ENCODE results near the gene CCDC142. TPM values are rescaled to one million over a fixed set of nuclear protein-coding genes. Genes with fewer than 3 reads are reported as not detected.

Gene CCDC142
- total and polyA plus RNA-seq, 9 of the 15 experiments (the other 6 are each of a cell fraction or from before 2014, with no cell fraction given) = 0.55 to 11.7 (median 7.2) TPM

- TF ChIP-seq FOXP4 (CRISPR knock-in tag; IDR thresholded peaks at IDR 0.05; ENCODE audit: borderline replicate concordance) = no peak
- peak; percentile 93 for TF ChIP-seq POLR2AphosphoS5 (IDR thresholded peaks at IDR 0.05; ENCODE audit: control insufficient read depth, insufficient read depth, low read depth, low read length)
- no peak for TF ChIP-seq PREB (CRISPR knock-in tag; IDR thresholded peaks at IDR 0.05)
- TF ChIP-seq KAT7 (CRISPR knock-in tag; IDR thresholded peaks at IDR 0.05; ENCODE audit: borderline replicate concordance) = no peak; the same call in 1 of the 2 replicates
- TF ChIP-seq CREB5 (CRISPR knock-in tag; IDR thresholded peaks at IDR 0.05) = no peak
- TF ChIP-seq PHF20 (IDR thresholded peaks at IDR 0.05; ENCODE audit: partially characterized antibody) = peak; percentile 99
- TF ChIP-seq ZKSCAN1 (IDR thresholded peaks at IDR 0.05; ENCODE audit: low read depth, low read length) = 0 out of 2 replicates have a peak, but pooled peaks have one; percentile 30
- no peak for TF ChIP-seq ZNF311 (CRISPR knock-in tag; IDR thresholded peaks at IDR 0.05)
- no peak for TF ChIP-seq SAFB (IDR thresholded peaks at IDR 0.05; ENCODE audit: borderline replicate concordance, low read depth, low read length)
- TF ChIP-seq MNT (conservative IDR thresholded peaks at IDR 0.05) = peak; percentile 75 to 86
- 0 out of 2 replicates have a peak, but pooled peaks have one; percentile 78 for TF ChIP-seq CBFB (CRISPR knock-in tag; IDR thresholded peaks at IDR 0.05)
- peak; percentile 71 for TF ChIP-seq ZBTB12 (CRISPR knock-in tag; IDR thresholded peaks at IDR 0.05)
- TF ChIP-seq PKNOX1 (IDR thresholded peaks at IDR 0.05) = peak; percentile 79
Observed at GRCh38 chr2:74472086-74472944, 10.5 kb downstream of the CCDC142 start, which contains the start of gene MRPL53 (continued).

All from K562 (cell line).